Left lung (tissue), 10 donors: ENCODE measurements around the gene BRD2. TPM values are rescaled to one million over a fixed set of nuclear protein-coding genes. Genes with fewer than 3 reads are reported as not detected.

Experiments
- ATAC-seq: fragments of 200-7000 bp; cut with Tn5 transposase; one replicate; pipeline ENCODE4 v1.9.1; 2020; ENCODE audit warnings: moderate library complexity
- DNase-seq, 4 donors: peaks; one replicate each; pipeline ENCODE4 v3.0.0-alpha.2; 2013 to 2020
- H3K27ac ChIP-seq, 2 donors: fragments of 200-600 bp; sonication (generic) in 1 of 2; one replicate each; pipeline versions ENCODE4 v1.5.0 to v1.8.0; 2020 to 2021
- H3K27me3 ChIP-seq, 2 donors: fragments of 200-600 bp; sonication (generic) in 1 of 2; one replicate each; pipeline versions ENCODE4 v1.5.0 to v1.8.0; 2020 to 2021
- H3K36me3 ChIP-seq, 2 donors: fragments of 200-600 bp; sonication (generic) in 1 of 2; one replicate each; pipeline versions ENCODE4 v1.5.0 to v1.8.0; 2020 to 2021
- H3K4me1 ChIP-seq, 2 donors: fragments of 200-600 bp; one replicate each; pipeline ENCODE4 v1.8.0; 2021
- H3K4me3 ChIP-seq, 2 donors: fragments of 200-600 bp; sonication (generic) in 1 of 2; one replicate each; pipeline versions ENCODE4 v1.5.0 to v1.8.0; 2020 to 2021; ENCODE audit warnings: mild to moderate bottlenecking in 1 of 2
- H3K9me3 ChIP-seq, 2 donors: fragments of 200-600 bp; sonication (generic) in 1 of 2; one replicate each; pipeline versions ENCODE4 v1.5.0 to v1.8.0; 2020 to 2021
- CTCF ChIP-seq, 2 donors: fragments of 200-600 bp; sonication (generic) in 1 of 2; IDR thresholded peaks; one replicate each; pipeline versions ENCODE4 v1.5.0 to v1.8.0; 2021; ENCODE audit warnings: antibody characterized with exemption in 2 of 2
- intact Hi-C, 2 donors: fragments of 100-400 bp; cut with DNase I; formaldehyde crosslinking; loops; one replicate each; pipeline versions ENCODE4 v1.11.2 to v1.14.2; 2022
- polyA plus RNA-seq, 6 donors: library from polyadenylated mRNA; unstranded; fragments of 120-200 nt; gene quantifications; one replicate each; pipeline ENCODE4 v1.2.1, GENCODE V29; 2013; ENCODE audit not compliant: insufficient read length in 6 of 6
- total RNA-seq, 2 donors: library from RNA; stranded (reverse); fragmentation: NEBNext Ultra II Directional; extraction: Animal tissue kit (Norgen Biotek cat#: 25700); gene quantifications; one replicate each; pipeline ENCODE4 v1.2.1, GENCODE V29; 2021
- donor health status: DM: no; HTN: yes; CAD: no.
- donor health status: DM: no; HTN: no; CAD: no.

BRD2 gene
- total and polyA plus RNA-seq, 8 donors = 125 to 317 (median 297) TPM

GRCh38 chr6:32947552-32948465, 20.6 kb upstream of the BRD2 start:
- H3K27ac ChIP-seq = no peak overlapping the region
- DNase-seq (peak in 1 of 4 donors; percentile 39), ATAC-seq (peak; percentile 56)
- peaks cover 0 to 75% of the 10 kb centered on the region in 2 donors for H3K4me1 ChIP-seq
- no peak overlapping the region for H3K4me3 ChIP-seq
- no peaks in the 10 kb centered on the region for H3K27me3 ChIP-seq
- TF ChIP-seq CTCF (IDR thresholded peaks at IDR 0.05) = peak in 1 of 2 donors; percentile 28
- no peaks in the 10 kb centered on the region for H3K9me3 ChIP-seq
- H3K36me3 ChIP-seq = no peaks in the 10 kb centered on the region
- intact Hi-C loops = no loop called here

GRCh38 chr6:32949113-32949512, 19.3 kb upstream of the BRD2 start:
- Histone ChIP-seq H3K4me1 (peaks cover 0 to 75% of the 10 kb centered on the region in 2 donors), H3K27me3 (no peaks in the 10 kb centered on the region), H3K9me3 (no peaks in the 10 kb centered on the region), H3K27ac (no peak overlapping the region), H3K4me3 (no peak overlapping the region), H3K36me3 (no peaks in the 10 kb centered on the region)
- intact Hi-C loops = no loop called here
- DNase-seq (no peak), ATAC-seq (no peak)
- TF ChIP-seq CTCF (IDR thresholded peaks at IDR 0.05) = no peak

- intact Hi-C loops = no loop called here
- no peak for TF ChIP-seq CTCF (IDR thresholded peaks at IDR 0.05)
- peaks cover 0 to 66% of the 10 kb centered on the region in 2 donors for H3K4me1 ChIP-seq
- DNase-seq (no peak), ATAC-seq (no peak)
- H3K9me3 ChIP-seq = no peaks in the 10 kb centered on the region
- H3K27me3 ChIP-seq = no peaks in the 10 kb centered on the region
- no peaks in the 10 kb centered on the region for H3K36me3 ChIP-seq
- H3K27ac ChIP-seq = no peak overlapping the region
- H3K4me3 ChIP-seq = no peak overlapping the region
These were observed 18.4 kb upstream of the BRD2 start for GRCh38 chr6:32950010-32950409.

GRCh38 chr6:32950449-32950848, 17.9 kb upstream of the BRD2 start:
- DNase-seq (no peak), ATAC-seq (no peak)
- H3K9me3 ChIP-seq = no peaks in the 10 kb centered on the region
- intact Hi-C loops = no loop called here
- H3K4me3 ChIP-seq = no peak overlapping the region
- no peaks in the 10 kb centered on the region for H3K36me3 ChIP-seq
- TF ChIP-seq CTCF (IDR thresholded peaks at IDR 0.05) = no peak
- H3K27me3 ChIP-seq = no peaks in the 10 kb centered on the region
- peaks cover 0 to 61% of the 10 kb centered on the region in 2 donors for H3K4me1 ChIP-seq
- no peak overlapping the region for H3K27ac ChIP-seq
